C4-2B (cell line): Measurements from ENCODE around the gene KCNA10.

Experiments used
- CTCF ChIP-seq: fragments of 450-650 bp; conservative IDR thresholded peaks from 2 replicates; pipeline ENCODE4 v1.5.1; 2017; ENCODE audit warnings: mild to moderate bottlenecking
- ZFX ChIP-seq: fragments of 450-650 bp; IDR thresholded peaks from 2 replicates; pipeline ENCODE4 v1.6.1; 2017

- no peak for TF ChIP-seq CTCF
- no peak for TF ChIP-seq ZFX
These were observed at the start of gene KCNA10 for GRCh38 chr1:110519125-110519810.
